Stimulated activated naive CD4-positive, alpha-beta T cell treated with Interleukin-2 at 50 U/mL for 16 hours (primary cell): ENCODE measurements around the gene SIGLEC10.

Source experiments
- DNase-seq: peaks from one replicate; lab custom pipeline; 2025; lab: John Stamatoyannopoulos, UW

SIGLEC10 gene

DNA sequence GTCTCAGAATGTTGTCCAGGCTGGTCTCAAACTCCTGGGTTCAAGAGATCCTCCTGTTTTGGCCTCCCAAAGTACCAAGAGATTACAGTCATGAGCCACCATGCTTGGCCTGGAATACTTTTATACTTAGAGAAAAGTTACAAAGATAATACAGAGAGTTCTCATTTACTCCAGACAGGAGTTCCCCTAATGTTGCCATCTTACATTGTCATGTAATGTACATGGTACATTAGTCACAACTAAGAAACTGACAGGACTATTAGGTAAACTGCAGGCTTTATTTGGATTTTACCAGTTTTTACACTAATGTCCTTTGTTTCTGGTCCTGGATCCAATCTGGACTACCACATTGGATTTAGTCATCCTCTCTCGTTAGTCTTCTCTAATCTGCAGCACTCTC lies 24.7 kb downstream of the SIGLEC10 start:
- DNase-seq: no peak

GRCh38 chr19:51391073-51391611 lies 26.3 kb downstream of the SIGLEC10 start:
- no peak for DNase-seq

- DNase-seq: no peak
These were observed 28.3 kb downstream of the SIGLEC10 start for GRCh38 chr19:51389143-51389542.

DNA sequence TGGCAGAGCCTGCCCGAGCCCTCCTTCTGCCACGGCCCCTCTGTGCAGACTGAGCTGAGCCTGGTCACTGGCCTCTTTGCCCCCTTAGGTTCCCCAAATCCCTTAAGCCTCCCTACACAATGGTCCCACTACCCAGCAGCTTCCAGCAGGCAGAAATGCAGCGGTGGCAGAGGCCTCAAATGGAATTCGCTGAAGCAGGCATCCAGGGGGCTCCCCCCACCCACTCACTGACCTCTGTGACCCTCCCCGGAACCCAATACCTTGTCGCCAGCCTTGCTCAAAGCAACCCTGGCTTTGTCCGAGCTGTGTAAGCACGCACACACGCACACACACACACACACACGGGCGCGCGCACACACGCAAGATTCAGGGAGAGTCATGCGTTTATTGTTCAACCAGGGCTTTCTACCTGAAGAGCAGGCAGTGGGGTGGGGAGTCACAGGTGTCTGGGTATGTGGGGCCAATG lies 29.5 kb downstream of the SIGLEC10 start, which contains the start of gene LIM2:
Gene LIM2 (minus strand): TSS at position 51 of the 466 bp plus-strand sequence. CDS start 531 bp downstream, outside the sequence.
- no peak for DNase-seq

- DNase-seq: no peak
These were observed 30.4 kb downstream of the SIGLEC10 start for GRCh38 chr19:51386882-51387520.

GRCh38 chr19:51382004-51382403 lies 35.4 kb downstream of the SIGLEC10 start:
- DNase-seq: no peak

GRCh38 chr19:51380379-51380778 lies 37.1 kb downstream of the SIGLEC10 start:
- no peak for DNase-seq

DNA sequence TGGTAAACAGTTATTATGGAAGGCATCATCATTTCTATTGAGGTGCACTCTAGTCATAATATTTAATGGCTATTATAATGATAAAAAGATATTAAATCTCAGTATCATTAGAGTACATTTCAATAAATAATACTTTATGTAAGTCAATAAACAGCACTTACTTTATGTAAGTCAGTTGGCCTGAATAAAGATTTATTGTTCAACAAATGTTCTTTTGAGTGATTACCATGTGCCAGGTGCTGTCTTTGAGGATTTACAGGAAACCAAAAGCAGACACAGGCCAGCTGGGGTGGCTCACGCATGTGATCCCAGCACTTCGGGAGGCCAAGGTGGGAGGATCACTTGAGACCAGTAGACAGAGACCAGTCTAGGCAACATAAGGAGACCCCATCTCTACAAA lies 40.0 kb downstream of the SIGLEC10 start:
- DNase-seq: no peak

DNA sequence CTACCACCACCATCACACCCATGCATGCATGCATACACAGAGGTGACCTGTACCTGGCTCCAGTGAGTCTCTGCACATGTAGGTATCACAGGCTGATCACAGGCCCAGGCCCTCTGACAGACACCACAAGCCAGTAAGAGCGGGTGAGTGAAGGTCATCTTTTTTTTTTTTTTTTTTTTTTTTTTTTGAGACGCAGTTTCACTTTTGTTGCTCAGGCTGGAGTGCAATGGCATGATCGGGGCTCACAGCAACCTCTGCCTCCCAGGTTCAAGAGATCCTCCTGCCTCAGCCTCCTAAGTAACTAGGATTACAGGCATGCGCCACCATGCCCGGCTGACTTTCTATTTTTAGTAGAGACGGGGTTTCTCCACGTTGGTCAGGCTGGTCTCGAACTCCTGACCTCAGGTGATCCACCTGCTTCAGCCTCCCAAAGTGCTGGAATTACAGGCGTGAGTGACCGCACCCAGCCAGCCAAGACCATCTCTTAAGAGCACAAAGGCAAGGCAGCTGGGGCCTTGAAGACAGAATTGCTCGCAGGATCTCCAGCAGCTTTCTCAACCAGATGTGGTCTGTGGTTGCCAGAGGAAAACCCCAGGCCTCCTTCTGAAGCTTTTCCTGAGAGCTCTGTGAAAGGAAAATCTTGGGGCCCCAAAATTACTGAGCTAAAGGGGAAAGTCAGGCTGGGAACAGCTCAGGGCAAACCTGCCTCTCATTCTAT lies 41.8 kb downstream of the SIGLEC10 start:
- no peak for DNase-seq

DNA sequence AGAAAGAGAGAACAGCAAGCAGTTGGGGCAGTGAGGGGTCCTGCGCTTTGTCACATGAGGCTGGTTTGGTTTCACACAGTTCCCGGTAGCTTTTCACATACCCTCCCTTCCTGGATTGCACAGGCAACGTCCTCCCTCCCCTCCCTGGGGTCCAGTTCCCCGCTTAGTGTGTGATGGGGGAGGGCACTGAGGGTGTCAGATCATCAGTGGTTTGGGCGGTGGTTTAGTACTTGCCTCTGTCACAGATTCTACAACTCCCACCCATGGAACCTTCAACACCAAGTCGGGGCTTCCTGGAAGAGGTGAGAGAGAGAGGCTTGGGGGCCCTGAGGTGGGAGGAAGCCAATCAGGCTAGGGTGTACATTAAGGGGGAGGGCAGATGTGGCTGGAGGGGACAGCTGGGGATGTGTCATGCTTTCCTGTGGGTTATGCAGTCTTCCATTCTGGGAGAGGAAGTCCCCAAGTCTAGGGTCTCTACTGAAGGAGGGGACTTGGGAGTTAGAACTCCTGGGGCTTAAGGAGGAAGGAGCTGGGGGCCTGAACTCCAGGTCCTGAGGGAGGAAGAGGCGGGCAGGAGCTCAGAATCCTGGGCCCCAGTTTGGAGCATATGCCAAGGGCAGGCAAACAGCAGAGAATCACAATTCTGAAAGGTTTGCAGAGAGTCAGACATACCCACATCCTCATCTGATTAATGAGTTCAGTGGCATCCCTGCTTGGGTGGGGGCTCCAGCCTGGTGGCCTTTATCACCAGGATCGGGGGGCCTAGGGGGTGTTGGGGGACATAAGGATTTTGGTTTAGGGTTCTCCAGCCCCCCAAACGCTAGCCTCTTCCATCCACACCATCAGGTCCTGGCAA lies 44.6 kb downstream of the SIGLEC10 start, which contains the start of gene NKG7:
Gene NKG7 (minus strand): TSS at position 6 of the 856 bp plus-strand sequence. CDS start 119 bp downstream, outside the sequence.
- peak; percentile 83 for DNase-seq

- DNase-seq: no peak
These were observed 45.3 kb downstream of the SIGLEC10 start for GRCh38 chr19:51372021-51372648.

- no peak for DNase-seq
These were observed 46.2 kb downstream of the SIGLEC10 start for GRCh38 chr19:51371186-51371690.

DNA sequence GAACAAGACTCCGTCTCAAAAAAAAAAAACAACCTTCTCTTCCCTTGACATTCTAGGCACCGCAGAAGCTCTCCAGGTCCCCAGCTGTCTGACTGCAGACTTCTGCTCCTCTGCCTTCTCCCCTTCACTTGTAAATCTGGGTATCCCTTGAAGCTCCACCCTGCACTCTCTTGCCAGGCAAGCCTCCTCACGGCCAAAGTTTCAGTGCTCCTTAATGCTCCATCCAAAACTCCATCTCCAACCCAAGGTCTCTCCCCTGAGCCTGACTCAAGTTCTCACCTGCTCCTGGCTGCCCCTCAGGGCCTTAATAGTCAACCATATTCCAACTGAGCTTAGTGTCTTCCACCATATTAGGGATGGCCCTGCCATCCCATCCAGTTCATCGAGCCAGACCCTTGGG lies 47.2 kb downstream of the SIGLEC10 start:
- no peak for DNase-seq

DNA sequence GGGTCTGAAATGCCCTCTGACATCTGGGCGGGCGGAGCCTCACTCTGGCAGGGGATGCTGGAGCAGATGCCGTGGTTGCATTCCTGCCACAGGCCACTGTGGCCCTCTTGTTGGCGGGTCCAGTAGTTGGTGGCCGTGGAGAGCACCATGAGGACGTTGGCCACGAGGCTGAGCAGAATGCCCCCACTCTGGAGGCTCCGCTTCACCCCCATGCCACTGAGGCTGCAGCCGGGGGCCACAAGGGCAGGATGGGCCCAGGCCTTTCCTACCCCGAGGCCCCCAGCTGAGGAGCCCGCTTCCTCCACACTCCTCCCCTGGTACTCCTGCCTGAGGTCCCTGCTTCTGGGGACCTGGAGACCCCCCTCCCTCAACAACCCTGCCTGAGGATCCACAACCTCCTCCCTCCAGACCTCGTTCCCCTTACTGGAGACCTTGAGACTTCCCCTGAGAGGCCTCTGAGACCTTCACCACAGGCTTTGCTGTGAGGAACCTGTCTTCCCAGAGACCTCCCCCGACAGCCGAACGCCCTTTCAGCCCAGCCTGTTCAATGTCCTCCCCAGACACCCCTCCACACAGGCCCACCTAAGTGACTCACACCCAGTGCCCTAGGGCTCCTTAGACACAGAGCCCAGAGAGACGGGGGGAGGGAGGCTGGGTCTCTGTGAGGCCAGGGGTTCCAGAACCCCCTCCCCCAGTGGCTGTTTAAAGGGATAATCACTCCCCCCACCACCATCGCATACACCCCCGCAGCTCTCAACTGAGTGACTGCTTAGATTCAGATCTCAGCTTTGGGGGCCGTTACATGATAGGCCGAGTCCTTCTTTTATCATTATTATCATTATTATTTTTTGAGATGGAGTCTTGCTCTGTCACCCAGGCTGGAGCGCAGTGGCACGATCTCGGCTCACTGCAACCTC lies 48.8 kb downstream of the SIGLEC10 start, which contains the start of gene CLDND2:
Gene CLDND2 (minus strand): TSS at position 638 of the 917 bp plus-strand sequence. CDS start 426 bp downstream, at position 212.
- no peak for DNase-seq

DNA sequence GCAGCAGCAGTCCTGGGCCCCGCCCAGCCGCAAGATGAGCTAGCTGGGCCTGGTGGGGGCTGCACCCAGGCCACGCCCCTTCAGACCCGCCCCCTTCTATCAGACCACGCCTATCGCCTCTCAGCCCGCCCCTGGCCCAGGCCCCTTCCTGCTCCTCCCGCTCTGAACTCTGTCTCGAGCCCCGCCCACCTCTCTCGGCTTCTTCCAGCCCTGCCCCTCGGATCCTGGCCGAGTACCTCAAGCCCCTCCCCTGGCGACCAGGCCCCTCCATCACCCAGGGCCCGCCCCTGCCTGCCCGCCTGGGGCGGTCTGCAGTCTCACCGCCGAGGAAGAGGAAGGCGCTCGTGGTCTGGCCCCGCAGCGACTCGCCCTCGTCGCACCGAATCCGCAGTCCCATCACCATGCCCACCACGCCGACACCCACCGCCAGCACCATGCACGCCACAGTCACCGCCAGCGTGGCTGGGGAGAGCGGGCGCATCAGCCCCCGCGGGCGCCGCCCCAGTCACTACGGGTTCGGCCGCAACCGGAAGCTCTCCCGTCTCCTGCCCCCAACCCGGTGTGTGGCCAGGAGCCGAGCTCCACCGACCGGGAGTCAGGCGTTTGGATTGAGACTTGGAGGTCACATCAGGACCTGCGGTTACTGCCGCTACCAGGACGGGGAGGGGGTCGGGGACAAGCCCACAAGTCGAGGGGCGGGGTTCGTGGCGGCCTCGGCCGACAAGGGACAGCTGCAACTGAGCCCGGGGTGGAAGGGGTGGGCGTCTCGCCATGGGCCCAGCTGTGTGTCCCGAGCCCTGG lies 49.7 kb downstream of the SIGLEC10 start:
- peak; percentile 94 for DNase-seq

DNA sequence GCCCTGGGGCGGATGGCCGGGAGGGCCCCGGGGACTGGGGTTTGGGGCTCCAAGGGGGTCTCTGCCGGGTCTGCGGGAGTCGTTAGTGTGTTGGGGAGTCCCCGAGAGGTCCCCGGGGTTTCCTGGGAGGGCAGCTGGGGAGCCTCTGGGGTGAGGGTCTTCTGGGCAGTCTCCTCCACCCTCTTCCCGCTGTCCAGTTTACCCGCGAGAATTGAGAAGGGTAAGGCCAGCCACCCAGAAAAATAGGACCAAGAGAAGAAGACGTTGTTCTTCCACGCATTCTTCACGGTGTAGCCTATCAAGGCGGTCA lies 50.2 kb downstream of the SIGLEC10 start:
- DNase-seq: no peak

GRCh38 chr19:51366389-51367254 lies 50.8 kb downstream of the SIGLEC10 start:
- DNase-seq: peak; percentile 93

GRCh38 chr19:51365965-51366388 lies 51.5 kb downstream of the SIGLEC10 start, which contains the start of gene ETFB:
Gene ETFB (minus strand): TSS chr19:51366388. CDS start chr19:51366326, 62 bp downstream.
- DNase-seq: no peak
